Activated CD4-positive, alpha-beta T cell treated with anti-CD3 and anti-CD28 coated beads, Interleukin-2, amount 50 U/mL, for 16 hours (primary cell): ENCODE measurements around the gene CACNA1G.

Experiments used
- DNase-seq: peaks from one replicate; pipeline ENCODE4 v3.0.0-alpha.2; 2020

Gene CACNA1G

GRCh38 chr17:50660042-50660886, 99.7 kb downstream of the CACNA1G start:
- no peak for DNase-seq

- DNase-seq, result no peak
Observed at GRCh38 chr17:50660887-50661345, 100.4 kb downstream of the CACNA1G start.

GRCh38 chr17:50661348-50661747, 100.8 kb downstream of the CACNA1G start:
- DNase-seq, result no peak

DNA sequence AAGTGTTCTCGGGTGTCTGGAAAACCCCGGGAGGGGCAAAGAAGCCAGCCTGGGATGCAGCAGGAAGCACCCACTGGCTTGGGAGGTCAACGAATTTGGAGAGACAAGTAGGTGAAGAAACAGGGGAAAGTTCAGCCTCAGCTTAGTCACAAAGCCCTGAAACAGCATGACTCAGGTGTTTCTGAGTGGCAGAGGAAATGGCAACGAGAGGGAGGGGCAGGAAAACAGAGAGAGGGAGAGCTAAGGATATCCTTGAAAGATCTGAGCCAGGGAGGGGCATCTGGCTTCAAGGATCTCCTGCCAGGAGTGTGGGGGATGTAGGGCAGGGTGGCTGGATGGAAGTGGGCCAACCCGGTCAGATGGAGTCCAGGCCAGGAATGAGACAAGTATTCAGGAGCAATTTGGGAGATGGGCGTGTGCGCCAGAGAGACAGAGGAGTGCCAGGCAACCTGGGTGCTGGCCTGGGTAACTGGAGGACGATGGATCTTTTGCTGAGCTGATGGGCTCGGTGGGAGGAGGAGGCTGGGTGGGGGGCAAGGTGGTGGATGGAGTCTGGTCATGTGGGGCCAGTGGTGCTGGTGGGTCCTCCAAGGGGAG, 101.4 kb downstream of the CACNA1G start:
- DNase-seq, result peak; percentile 81

DNA sequence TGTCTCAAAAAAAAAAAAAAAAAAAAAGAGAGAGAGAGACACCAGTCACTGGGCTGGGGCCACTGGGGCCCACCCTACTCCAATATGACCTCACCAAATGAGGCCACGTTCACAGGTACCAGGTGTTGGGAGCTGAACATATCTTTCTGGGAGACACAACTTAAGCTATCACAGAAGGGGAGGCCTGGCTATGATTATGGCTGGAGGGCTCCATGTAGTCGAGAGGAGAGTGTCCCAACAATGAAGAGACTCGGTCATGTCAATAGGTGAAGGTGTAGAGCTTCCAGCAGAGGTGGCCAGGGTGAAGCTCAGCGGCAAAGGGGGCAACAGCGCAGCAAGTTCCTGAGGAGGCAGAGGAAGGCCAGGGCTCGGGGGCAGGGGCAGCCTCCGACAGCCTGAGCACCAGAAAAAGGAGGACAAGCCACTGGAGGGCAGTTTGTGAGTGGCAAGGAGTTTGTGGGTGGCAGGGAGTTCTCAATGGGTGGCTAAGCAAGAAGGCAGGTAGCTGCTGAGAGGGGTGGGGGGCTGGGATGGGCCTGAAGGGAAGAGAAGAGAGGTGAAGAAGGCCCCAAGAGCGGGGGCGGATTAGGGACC, 102.2 kb downstream of the CACNA1G start:
- DNase-seq, result no peak

DNA sequence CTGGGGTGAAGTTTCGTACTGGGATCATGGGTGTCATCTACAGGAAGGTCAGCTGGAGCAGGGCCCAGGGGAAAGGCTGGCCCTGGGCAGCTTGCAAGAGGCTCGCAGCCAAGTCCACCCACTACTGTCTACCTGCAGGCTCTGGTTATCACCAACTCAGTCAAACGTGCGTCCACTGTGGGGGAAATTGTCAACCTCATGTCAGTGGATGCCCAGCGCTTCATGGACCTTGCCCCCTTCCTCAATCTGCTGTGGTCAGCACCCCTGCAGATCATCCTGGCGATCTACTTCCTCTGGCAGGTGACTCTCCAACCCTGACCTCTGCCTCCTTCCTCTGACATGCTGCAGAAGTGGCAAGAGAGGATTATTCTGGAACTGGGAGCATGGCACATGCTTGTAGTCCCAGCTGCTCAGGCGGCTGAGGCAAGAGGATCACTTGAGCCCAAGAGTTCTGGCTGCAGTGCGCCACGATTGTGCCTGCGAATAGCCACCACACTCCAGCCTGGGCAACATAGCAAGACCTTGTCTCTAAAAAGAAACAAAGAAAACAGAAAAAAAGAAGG, 103.4 kb downstream of the CACNA1G start:
- no peak for DNase-seq

- no peak for DNase-seq
Observed at GRCh38 chr17:50664788-50665458, 104.4 kb downstream of the CACNA1G start.

GRCh38 chr17:50665838-50666237, 105.3 kb downstream of the CACNA1G start:
- no peak for DNase-seq

GRCh38 chr17:50666316-50666715, 105.8 kb downstream of the CACNA1G start:
- no peak for DNase-seq

DNA sequence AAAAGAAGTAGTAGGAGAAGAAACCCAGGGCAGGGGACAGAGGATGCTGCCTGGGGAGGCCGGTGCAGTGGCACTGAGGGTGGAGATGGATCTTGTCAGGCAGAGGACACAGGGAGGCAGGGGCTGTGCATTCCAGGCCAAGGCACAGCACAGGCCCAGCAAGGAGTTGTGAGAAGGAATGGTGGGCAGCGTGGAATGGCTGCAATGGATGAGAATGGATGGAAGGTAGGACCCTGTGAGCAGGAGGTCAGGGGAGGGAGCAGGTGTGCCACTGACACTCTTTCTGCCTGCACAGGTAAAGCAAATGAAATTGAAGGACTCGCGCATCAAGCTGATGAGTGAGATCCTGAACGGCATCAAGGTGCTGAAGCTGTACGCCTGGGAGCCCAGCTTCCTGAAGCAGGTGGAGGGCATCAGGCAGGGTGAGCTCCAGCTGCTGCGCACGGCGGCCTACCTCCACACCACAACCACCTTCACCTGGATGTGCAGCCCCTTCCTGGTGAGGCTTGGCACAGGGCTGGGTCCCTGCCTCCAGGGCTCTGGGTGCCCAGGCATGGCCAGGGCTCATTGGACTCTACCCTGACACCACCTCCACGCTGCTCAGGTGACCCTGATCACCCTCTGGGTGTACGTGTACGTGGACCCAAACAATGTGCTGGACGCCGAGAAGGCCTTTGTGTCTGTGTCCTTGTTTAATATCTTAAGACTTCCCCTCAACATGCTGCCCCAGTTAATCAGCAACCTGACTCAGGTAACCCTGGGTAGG, 106.9 kb downstream of the CACNA1G start:
- DNase-seq, result no peak

- DNase-seq, result no peak
Observed at GRCh38 chr17:50668025-50668837, 107.7 kb downstream of the CACNA1G start.

DNA sequence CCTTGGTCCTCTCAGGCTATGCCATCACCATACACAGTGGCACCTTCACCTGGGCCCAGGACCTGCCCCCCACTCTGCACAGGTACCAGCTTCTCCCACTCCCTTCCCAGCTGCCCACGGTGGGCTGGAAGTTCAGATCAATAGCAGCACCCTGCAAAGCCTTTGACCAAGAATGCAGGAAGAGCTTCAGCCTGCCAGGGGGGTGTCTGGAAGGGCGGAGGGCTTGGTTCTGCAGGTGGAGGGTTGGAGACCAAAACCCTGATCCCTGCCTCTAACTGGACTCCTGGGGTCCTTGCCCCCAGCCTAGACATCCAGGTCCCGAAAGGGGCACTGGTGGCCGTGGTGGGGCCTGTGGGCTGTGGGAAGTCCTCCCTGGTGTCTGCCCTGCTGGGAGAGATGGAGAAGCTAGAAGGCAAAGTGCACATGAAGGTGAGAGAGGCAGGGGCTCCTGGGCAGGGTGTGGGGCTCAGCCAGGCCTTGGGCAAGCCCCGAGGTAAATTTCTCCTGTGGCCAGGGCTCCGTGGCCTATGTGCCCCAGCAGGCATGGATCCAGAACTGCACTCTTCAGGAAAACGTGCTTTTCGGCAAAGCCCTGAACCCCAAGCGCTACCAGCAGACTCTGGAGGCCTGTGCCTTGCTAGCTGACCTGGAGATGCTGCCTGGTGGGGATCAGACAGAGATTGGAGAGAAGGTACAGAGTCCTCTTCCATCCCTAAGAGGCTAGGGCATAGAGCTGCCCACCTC, 108.5 kb downstream of the CACNA1G start:
- no peak for DNase-seq

GRCh38 chr17:50672071-50672470, 111.6 kb downstream of the CACNA1G start:
- DNase-seq, result no peak

DNA sequence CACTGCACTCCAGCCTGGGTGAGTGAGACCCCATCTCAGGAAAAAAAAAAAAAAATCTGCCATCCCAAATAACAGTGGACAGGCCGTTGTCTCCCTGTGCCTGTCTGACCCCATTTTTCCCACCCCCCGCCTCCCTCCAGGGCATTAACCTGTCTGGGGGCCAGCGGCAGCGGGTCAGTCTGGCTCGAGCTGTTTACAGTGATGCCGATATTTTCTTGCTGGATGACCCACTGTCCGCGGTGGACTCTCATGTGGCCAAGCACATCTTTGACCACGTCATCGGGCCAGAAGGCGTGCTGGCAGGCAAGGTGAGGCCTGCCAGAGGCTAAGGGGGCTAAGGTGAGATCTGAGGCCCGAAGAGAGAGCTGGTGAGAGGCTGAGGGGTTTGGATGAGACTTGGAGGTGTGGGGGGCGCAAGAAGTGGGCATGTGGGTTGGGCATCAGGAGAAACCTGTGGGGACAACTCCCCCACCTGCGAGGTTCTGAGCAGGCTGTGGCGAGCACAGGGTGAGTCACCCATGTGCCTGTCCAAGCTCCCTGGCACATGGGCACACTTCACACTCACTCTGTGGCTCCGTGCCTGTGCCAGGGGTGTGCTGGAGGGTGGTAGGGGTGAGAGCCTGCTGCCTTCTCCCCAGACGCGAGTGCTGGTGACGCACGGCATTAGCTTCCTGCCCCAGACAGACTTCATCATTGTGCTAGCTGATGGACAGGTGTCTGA, 112.5 kb downstream of the CACNA1G start:
- DNase-seq, result no peak

- DNase-seq, result no peak
Observed at GRCh38 chr17:50675190-50675589, 114.7 kb downstream of the CACNA1G start.

GRCh38 chr17:50675627-50676026, 115.1 kb downstream of the CACNA1G start:
- DNase-seq, result no peak

- DNase-seq, result no peak
Observed at GRCh38 chr17:50676065-50676975, 115.8 kb downstream of the CACNA1G start.
